ENCODE results near the gene NADSYN1.

NADSYN1 gene

DNA sequence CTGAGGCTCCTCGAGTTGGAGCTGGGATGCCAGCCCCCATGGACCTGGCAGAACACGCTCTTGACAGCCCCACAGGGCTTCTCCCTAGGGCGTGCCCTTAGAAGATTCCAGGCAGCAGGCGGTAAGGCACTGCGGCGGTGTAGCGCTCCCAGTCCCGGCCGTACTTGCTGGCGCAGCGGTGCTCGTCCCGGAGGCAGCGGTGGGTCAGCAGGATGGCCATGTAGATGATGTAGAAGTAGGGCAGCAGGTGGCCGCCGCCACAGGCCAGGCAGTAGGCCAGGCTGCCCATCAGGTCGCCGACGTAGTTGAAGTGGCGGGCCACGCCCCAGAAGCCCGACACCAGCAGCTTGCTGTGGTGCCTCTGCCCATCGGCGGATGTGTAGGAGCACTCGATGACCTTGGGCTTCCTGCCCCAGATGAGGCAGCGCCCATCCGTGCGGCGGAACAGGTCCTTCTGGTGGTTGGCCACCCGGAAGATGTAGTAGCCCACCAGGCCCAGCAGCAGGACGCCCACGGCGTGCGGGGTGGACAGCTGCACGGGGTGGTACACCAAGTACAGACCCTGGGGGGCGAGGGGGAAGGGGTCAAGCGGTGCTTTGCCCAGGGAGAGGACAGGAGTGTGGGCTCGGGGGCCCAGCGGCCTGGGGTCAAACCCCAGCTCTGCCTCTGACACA lies 17.6 kb upstream of the NADSYN1 start:
- TF ChIP-seq YY1 (IDR thresholded peaks at IDR 0.05; ENCODE audit: low read depth) = no peak
- no peak for TF ChIP-seq ZBTB7A (IDR thresholded peaks at IDR 0.05; ENCODE audit: low read depth)
- no peak for TF ChIP-seq EP300 (IDR thresholded peaks at IDR 0.05; ENCODE audit: borderline replicate concordance)
- TF ChIP-seq, protein P1, sequence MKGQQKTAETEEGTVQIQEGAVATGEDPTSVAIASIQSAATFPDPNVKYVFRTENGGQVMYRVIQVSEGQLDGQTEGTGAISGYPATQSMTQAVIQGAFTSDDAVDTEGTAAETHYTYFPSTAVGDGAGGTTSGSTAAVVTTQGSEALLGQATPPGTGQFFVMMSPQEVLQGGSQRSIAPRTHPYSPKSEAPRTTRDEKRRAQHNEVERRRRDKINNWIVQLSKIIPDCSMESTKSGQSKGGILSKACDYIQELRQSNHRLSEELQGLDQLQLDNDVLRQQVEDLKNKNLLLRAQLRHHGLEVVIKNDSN (IDR thresholded peaks at IDR 0.05) = no peak
- TF ChIP-seq FOXM1 (IDR thresholded peaks at IDR 0.05; ENCODE audit: borderline replicate concordance, low read depth) = no peak
- no peak for TF ChIP-seq TAF1 (IDR thresholded peaks at IDR 0.05; ENCODE audit: low read depth)
- no peak for TF ChIP-seq TCF12 (IDR thresholded peaks at IDR 0.05; ENCODE audit: low read depth)
- TF ChIP-seq, protein P2, sequence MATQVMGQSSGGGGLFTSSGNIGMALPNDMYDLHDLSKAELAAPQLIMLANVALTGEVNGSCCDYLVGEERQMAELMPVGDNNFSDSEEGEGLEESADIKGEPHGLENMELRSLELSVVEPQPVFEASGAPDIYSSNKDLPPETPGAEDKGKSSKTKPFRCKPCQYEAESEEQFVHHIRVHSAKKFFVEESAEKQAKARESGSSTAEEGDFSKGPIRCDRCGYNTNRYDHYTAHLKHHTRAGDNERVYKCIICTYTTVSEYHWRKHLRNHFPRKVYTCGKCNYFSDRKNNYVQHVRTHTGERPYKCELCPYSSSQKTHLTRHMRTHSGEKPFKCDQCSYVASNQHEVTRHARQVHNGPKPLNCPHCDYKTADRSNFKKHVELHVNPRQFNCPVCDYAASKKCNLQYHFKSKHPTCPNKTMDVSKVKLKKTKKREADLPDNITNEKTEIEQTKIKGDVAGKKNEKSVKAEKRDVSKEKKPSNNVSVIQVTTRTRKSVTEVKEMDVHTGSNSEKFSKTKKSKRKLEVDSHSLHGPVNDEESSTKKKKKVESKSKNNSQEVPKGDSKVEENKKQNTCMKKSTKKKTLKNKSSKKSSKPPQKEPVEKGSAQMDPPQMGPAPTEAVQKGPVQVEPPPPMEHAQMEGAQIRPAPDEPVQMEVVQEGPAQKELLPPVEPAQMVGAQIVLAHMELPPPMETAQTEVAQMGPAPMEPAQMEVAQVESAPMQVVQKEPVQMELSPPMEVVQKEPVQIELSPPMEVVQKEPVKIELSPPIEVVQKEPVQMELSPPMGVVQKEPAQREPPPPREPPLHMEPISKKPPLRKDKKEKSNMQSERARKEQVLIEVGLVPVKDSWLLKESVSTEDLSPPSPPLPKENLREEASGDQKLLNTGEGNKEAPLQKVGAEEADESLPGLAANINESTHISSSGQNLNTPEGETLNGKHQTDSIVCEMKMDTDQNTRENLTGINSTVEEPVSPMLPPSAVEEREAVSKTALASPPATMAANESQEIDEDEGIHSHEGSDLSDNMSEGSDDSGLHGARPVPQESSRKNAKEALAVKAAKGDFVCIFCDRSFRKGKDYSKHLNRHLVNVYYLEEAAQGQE (IDR thresholded peaks at IDR 0.05; ENCODE audit: low read depth) = no peak
- TF ChIP-seq NFIC (IDR thresholded peaks at IDR 0.05) = no peak
- TF ChIP-seq EGR1 (IDR thresholded peaks at IDR 0.05) = no peak
- TF ChIP-seq CEBPB (IDR thresholded peaks at IDR 0.05) = no peak
- no peak for TF ChIP-seq RAD21 (IDR thresholded peaks at IDR 0.05; ENCODE audit: low read depth)
- TF ChIP-seq, protein P3, sequence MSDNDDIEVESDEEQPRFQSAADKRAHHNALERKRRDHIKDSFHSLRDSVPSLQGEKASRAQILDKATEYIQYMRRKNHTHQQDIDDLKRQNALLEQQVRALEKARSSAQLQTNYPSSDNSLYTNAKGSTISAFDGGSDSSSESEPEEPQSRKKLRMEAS (IDR thresholded peaks at IDR 0.05) = no peak
- TF ChIP-seq CREB1 (IDR thresholded peaks at IDR 0.05; ENCODE audit: low read depth) = no peak
- TF ChIP-seq TEAD4 (IDR thresholded peaks at IDR 0.05) = no peak

DNA sequence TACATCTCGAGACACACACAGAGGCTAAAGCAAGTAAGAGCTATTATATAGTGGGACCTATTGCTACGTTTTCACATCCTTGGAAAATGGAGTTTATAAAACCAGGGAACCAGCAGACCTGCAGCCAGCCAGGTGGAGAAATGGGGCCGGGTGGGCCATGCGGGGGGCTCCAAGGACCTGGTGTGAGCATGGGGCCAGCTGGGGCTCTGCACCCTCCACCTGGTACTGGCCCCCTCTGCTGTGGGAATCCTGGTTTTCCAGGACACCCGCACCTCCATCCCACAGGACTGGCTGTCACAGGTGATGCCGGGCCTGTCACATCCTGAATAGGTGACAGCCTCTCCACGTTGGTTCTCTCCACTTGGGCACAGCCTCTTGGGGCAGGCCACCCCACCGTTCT lies 16.1 kb upstream of the NADSYN1 start:
- TF ChIP-seq, protein P2 (IDR thresholded peaks at IDR 0.05; ENCODE audit: low read depth) = no peak
- TF ChIP-seq TAF1 (IDR thresholded peaks at IDR 0.05; ENCODE audit: low read depth) (no peak), CEBPB (IDR thresholded peaks at IDR 0.05) (no peak), FOXM1 (IDR thresholded peaks at IDR 0.05; ENCODE audit: borderline replicate concordance, low read depth) (no peak), RAD21 (IDR thresholded peaks at IDR 0.05; ENCODE audit: low read depth) (no peak), ZBTB7A (IDR thresholded peaks at IDR 0.05; ENCODE audit: low read depth) (no peak), EP300 (IDR thresholded peaks at IDR 0.05; ENCODE audit: borderline replicate concordance) (no peak), TCF12 (IDR thresholded peaks at IDR 0.05; ENCODE audit: low read depth) (no peak), YY1 (IDR thresholded peaks at IDR 0.05; ENCODE audit: low read depth) (no peak), CREB1 (IDR thresholded peaks at IDR 0.05; ENCODE audit: low read depth) (no peak), TEAD4 (IDR thresholded peaks at IDR 0.05) (no peak), EGR1 (IDR thresholded peaks at IDR 0.05) (no peak), NFIC (IDR thresholded peaks at IDR 0.05) (no peak)
- TF ChIP-seq, protein P1 (IDR thresholded peaks at IDR 0.05) = no peak
- TF ChIP-seq, protein P3 (IDR thresholded peaks at IDR 0.05) = no peak

DNA sequence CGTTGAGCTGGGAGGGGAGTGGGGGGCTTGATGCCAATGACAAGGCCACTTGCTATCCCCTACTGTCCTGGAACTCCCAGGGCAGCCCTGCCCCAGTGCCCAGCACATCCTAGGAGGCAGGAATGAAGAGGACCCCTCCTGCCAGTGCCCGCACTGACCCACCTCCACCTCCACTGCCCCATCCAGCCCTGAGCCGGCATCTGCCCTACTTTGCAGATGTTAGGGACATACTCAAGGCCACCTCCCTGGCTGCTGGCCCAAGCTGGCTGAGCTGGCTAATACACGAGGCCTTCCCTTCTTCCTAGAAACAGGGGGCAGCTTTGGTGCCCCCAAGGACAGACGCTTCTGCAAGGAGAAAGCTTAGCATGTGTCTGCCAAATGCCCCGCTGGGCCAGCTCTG lies 15.6 kb upstream of the NADSYN1 start:
- TF ChIP-seq, protein P1 (IDR thresholded peaks at IDR 0.05) = no peak
- TF ChIP-seq YY1 (IDR thresholded peaks at IDR 0.05; ENCODE audit: low read depth) (no peak), TEAD4 (IDR thresholded peaks at IDR 0.05) (no peak), FOXM1 (IDR thresholded peaks at IDR 0.05; ENCODE audit: borderline replicate concordance, low read depth) (no peak), RAD21 (IDR thresholded peaks at IDR 0.05; ENCODE audit: low read depth) (no peak), CEBPB (IDR thresholded peaks at IDR 0.05) (no peak), EP300 (IDR thresholded peaks at IDR 0.05; ENCODE audit: borderline replicate concordance) (no peak), TAF1 (IDR thresholded peaks at IDR 0.05; ENCODE audit: low read depth) (no peak)
- TF ChIP-seq, protein P3 (IDR thresholded peaks at IDR 0.05) = no peak

DNA sequence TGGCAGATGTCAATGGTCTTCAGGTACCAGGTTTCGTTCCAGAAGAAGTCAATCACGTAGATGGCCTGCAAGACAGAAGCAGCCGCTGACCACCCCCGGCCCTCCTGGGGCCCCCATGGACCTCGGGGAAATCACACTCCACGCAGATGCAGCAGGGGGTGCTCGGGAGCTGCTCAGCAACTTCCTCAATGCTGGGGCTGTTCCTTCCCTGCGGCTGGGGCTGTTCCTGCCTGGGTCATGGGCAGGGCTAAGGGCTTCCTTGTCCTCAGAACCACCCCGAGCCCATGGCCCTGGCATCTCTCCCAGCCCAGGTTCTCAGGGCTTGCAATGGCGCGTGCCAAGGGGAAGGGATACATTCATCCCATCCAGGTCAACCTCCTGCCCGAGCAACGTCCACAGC lies 15.1 kb upstream of the NADSYN1 start:
- TF ChIP-seq TEAD4 (IDR thresholded peaks at IDR 0.05) (no peak), FOXM1 (IDR thresholded peaks at IDR 0.05; ENCODE audit: borderline replicate concordance, low read depth) (no peak), RAD21 (IDR thresholded peaks at IDR 0.05; ENCODE audit: low read depth) (no peak), TCF12 (IDR thresholded peaks at IDR 0.05; ENCODE audit: low read depth) (no peak), TAF1 (IDR thresholded peaks at IDR 0.05; ENCODE audit: low read depth) (no peak), EP300 (IDR thresholded peaks at IDR 0.05; ENCODE audit: borderline replicate concordance) (no peak), CEBPB (IDR thresholded peaks at IDR 0.05) (no peak), CREB1 (IDR thresholded peaks at IDR 0.05; ENCODE audit: low read depth) (no peak), YY1 (IDR thresholded peaks at IDR 0.05; ENCODE audit: low read depth) (no peak), ZBTB7A (IDR thresholded peaks at IDR 0.05; ENCODE audit: low read depth) (no peak)
- TF ChIP-seq, protein P2 (IDR thresholded peaks at IDR 0.05; ENCODE audit: low read depth) = no peak

All from Ishikawa (cell line).